Superior temporal gyrus (tissue), 1 donor: ENCODE results near the gene PAIP2.
"Not testable (repeated sequence)": the region's sequence is repeated elsewhere in the genome, so short reads cannot be mapped to it uniquely, and the experiment has no call there.

Experiments used
- DNase-seq: peaks from one replicate; pipeline ENCODE4 v3.0.0-alpha.2; 2016; ENCODE audit errors: extremely low spot score

Gene PAIP2

GRCh38 chr5:139315056-139315615, 26.5 kb upstream of the PAIP2 start:
- peak; percentile 49 for DNase-seq

GRCh38 chr5:139335811-139336210, 5.8 kb upstream of the PAIP2 start:
- no peak for DNase-seq

- DNase-seq = no peak
These were observed 1.6 kb upstream of the PAIP2 start for GRCh38 chr5:139340051-139340450.

- no peak for DNase-seq
These were observed 416 bp upstream of the PAIP2 start for GRCh38 chr5:139341187-139341688.

DNA sequence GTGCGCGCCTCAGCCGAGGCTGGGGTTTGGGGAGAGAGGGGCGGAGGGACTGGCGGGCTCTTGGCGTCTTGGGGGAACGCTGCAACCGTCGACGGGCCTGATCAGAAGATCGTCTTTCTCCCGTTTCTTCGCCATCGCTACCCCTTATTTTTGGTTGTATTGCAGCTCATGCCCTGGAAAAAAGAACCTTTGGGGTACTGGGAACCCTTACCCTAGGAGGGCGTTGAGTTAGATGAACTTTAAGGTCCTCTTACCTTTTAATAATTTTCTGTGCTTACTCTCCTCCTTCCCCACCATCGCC, 719 bp downstream of the PAIP2 start:
- DNase-seq = no peak

- no peak for DNase-seq
These were observed 1.8 kb downstream of the PAIP2 start for GRCh38 chr5:139343476-139343875.

DNA sequence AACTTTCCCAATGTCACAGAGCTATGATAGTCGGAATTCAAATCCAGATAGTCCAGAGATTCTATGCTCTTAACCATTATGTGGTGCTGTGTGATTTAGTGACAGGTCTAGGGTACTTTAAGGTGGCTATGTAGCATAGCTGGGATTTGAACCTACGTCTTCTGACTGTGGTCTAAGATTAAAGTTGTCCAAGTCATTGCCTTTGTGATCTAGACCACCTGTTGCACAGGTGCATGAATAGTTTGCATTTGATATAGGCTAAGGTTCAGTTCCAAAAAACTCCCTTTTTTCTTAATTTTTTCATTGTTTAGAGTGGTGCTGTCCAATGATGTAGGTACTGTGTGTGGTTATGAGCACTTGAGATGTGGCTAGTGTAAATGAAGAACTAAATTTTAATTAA, 2.5 kb downstream of the PAIP2 start:
- DNase-seq = no peak

GRCh38 chr5:139345442-139345841, 3.8 kb downstream of the PAIP2 start:
- not testable (repeated sequence) for DNase-seq

DNA sequence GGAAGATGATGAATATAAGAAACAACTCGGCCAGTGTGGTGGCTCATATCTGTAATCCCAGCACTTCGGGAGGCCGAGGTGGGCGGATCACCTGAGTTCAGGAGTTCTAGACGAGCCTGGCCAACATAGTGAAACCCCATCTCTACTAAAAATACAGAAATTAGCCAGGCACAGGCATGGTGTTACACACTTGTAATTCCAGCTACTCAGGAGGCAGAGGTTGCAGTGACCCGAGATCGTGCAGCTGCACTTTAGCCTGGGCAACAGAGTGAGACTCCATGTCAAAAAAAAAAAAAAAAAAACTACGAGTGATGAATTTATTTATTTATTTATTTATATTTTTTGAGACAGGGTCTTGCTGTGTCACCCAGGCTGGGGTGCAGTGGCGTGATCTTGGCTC, 6.2 kb downstream of the PAIP2 start:
- DNase-seq = not testable (repeated sequence)

DNA sequence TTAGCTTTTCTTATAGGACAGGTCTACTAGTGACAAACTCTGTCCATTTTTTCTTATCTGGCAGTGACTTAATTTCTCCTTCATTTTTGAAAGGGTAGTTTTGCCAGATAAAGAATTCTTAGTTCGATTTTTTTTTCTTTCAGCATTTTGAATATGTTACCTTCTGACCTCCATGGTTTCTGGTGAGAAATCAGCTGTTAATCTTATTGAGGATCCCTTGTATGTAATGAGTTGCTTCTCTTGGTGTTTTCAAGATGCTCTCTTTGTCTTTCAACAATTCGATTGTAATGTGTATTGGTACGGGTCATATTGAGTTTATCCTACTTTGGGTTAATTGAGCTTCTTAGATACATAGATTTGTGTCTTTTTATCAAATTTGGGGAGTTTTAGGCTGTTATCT, 12.5 kb downstream of the PAIP2 start:
- no peak for DNase-seq

DNA sequence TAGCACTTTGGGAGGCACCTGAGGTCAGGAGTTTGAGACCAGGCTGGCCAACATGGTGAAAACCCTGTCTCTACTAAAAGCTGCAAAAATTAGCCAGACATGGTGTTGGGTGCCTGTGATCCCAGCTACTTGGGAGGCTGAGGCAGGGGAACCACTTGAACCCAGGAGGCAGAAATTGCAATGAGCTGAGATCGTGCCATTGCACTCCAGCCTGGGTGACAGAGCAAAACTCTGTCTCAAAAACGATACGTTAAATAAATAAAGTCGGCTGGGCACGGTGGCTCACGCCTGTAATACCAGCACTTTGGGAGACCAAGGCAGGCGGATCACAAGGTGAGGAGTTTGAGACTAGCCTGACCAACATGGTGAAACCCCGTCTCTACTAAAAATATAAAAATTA, 14.2 kb downstream of the PAIP2 start:
- not testable (repeated sequence) for DNase-seq

GRCh38 chr5:139358064-139358463, 16.4 kb downstream of the PAIP2 start:
- DNase-seq = no peak

DNA sequence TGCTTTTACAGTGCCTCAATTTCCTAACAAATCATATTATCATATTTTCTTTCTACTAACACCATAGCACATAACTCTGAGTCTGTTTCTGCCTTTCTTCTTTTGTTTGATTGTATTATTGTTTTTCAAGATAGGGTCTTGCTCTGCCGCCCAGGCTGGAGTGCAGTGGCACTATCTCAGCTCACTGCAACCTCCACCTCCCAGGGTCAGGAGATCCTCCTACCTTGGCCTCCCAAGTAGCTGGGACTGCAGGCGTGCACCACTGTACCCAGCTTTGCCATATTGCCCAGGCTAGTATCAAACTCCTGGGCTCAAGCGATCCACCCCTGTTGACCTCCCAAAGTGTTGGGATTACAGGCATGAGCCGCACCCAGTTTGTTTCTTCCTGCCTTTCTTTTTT, 18.7 kb downstream of the PAIP2 start:
- DNase-seq = no peak

DNA sequence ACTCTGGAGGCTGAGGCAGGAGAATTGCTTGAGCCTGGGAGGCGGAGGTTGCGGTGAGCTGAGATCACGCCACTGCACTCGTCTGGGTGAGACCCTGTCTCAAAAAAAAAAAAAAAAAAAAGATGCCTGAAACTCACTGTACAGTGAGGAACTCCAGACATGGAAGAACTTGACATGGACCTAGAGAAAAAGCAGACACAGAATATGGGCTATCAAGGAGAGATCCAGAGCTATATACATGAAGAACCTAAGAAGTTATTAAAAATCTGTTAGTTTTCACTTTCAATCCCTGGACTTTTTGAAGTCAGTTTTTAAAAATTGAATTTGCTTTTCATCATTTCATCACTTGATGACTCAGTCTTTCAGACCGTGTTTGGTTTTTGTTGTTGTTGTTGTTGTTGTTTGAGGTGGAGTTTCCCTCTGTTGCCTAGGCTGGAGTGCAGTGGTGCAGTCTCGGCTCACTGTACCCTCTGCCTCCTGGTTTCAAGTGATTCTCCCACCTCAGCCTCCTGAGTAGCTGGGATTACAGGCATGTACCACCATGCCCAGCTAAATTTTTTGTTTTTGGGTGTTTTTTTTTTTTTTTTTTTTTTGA, 20.3 kb downstream of the PAIP2 start:
- DNase-seq = no peak

- DNase-seq = no peak
These were observed 22.3 kb downstream of the PAIP2 start for GRCh38 chr5:139363937-139364336.

- DNase-seq = no peak
These were observed 22.8 kb downstream of the PAIP2 start for GRCh38 chr5:139364466-139364865.

GRCh38 chr5:139368613-139369012, 27.0 kb downstream of the PAIP2 start:
- DNase-seq = no peak

- DNase-seq = no peak
These were observed 27.5 kb downstream of the PAIP2 start for GRCh38 chr5:139369181-139369580.

DNA sequence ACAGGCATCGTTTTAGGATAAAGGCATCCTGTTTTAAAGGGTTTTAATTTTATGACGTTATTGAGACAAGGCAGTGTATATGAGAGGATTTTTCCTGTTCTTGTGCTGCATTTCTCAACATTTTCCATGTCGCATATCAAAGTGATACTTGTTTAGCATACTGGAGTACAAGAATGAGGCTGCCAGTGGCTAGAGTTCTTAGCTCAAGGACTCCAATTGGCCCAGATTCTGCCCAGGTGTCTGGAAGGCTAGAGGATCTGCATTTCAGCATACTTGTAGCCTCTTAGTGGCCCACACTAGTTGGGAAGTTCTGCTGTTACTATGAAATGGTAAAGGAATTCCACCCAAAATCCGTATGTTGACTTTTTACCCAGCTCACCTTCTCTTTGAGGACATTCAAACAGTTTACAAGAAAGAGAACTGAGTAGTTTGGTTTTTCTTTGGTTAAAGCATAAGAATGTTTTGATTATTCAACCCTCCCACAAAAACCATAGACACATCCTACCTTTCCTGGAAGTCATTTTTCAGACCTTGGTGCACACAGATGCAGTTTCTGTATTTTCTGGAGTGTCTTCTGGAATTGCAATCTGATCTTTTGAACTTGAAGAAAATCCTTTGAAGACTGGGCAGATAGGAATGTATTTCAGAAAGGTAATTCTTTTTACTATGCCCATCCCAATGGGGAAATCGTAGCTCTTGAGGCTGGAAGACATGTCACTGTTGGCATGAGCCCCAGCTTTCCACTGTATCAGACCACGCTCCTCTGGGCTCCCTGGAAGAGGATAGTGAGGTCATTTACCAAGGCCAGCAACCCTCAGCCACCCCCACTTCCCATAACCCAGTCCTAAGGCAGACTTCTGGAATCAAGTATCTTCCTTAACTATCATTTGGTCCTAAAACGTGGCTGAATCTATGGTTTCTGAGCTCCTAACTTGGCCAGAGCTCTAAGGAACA, 30.1 kb downstream of the PAIP2 start:
- no peak for DNase-seq

- DNase-seq = no peak
These were observed 33.3 kb downstream of the PAIP2 start for GRCh38 chr5:139374909-139375308.

DNA sequence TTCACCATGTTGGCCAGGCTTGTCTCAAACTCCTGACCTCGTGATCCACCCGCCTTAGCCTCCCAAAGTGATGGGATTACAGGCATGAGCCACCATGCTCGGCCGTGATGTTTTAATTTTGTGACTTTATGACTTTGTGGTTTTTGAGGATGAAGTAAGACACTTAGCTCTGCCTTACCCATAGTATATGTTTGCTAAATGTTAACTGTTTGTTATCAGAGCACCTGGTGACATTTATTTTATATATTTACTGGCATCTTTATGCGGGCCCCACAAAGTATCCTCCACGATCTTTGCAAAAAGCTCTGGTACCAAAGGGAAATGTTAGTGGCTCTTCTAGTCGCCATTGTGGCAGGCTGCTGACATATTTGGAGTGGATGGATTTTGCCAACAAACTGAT, 34.7 kb downstream of the PAIP2 start:
- DNase-seq = no peak

- DNase-seq = no peak
These were observed 35.6 kb downstream of the PAIP2 start for GRCh38 chr5:139377226-139377625.
